Activated T-cell treated with anti-CD3 and anti-CD28 coated beads, Interleukin-2, amount 50 U/mL, for 48 hours (primary cell): ENCODE measurements around the gene FBXO31.
"Not testable (repeated sequence)": the region's sequence is repeated elsewhere in the genome, so short reads cannot be mapped to it uniquely, and the experiment has no call there.

Experiments used
- DNase-seq, 2 experiments: peaks; one replicate each; pipeline ENCODE4 v3.0.0-alpha.2; 2020

Gene FBXO31

DNA sequence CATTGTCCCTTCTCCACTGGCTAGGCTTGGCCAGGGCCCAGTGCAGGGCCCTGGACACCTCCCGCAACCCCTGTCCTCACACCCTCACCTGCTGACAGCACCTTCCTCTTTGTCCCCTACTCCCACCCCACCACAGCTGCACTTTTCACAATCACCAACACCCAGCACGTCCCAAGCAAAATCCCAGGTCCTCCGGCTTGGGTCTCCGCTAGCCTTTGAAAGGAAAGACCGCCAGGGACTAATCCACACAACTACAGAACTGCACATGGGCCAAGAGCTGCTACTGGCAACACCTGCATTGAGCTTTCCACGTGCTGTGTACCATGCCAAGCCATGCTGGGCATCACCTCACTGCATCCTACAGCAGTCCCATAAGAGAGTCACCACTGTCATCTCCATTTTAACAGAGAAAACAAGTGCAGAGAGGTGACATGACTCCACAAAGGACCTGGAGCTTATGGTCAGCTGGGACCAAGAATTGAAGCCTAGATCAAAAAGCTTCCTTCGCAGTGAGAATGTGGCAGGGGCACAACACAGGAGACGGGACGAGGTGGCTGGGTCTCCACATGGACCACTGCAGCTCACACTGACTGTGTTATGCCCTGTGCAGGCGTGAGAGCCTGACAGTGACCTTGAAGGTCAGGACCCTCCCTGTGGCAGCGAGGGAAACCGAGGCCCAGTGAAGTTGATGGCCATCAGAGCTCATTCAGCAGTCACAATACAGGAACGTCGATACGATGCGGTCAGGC is 22.5 kb downstream of the FBXO31 start:
- no peak for DNase-seq

DNA sequence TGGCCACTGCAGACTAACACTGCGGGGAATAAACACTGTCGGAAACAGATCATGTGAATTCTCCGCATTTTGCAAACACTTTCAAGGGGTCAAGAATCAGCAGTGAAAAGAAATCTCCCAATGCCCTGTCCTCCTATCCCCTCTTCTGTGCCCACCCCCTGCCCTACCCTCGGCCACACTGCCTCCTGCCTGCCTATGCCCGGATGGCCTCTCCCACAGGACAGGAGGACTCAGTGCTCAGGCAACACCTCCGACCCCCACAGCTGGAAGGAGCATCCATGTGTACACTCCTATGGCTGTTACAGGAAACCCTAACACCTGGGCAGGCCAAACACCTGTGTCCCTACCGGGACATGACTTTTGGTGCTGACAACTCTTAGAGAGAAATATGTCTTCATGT is 24.5 kb downstream of the FBXO31 start:
- DNase-seq = no peak

DNA sequence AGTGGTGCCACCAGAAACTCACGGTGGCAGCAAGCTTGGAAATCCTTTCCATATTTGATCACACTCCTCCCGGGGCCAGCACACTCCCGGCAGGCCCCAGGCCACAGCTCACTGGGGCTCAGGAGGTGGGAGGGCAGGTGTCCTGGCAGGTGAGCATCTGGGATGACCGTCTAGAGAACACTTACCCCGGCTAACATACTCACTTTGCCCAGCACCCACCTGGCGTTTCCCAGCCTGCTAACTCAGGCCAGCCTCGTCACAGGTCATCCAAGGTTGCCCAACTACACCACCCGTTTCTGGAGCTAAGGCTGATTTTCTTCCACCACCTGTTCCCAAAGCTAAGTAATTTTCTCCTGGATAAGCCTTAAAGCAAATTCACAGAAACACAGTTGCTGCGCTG is 24.9 kb downstream of the FBXO31 start:
- DNase-seq = no peak

DNA sequence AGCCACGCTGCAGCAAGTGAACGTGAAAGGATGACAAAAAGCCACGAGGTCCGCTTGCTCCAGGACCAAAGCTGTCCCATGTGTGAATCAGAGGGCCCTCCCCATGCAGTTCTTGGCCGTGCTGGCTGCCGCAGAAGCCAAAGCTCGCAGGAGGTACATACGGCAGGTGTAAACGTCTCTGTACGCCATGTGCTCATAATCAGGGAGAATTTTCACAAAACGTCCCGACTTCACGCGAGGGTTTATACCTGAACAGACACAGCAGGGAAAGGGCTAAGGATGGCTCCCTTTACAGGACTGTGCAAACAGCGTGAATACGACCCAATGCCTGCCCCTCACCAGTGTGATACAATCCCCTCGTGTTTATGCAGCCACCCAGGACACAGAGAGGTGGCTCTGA is 25.3 kb downstream of the FBXO31 start:
- no peak for DNase-seq

DNA sequence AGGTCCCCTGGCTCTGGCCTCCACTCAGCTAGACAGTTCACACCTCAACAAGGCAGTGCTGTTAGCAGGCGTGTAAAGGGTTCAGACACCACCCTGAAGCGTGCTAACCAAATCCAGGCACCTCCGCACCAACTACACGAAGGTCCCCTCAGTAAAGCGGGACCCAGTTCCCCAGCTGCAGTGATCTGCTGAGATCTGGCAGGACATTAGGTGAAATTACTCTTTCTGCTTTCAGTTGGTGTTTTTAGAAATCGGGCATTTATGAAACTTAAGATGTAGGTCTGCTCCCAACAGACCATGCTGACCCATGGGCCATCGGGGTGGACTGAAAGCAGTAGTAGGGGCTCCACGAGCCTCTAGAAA is 27.1 kb downstream of the FBXO31 start:
- DNase-seq = no peak

DNA sequence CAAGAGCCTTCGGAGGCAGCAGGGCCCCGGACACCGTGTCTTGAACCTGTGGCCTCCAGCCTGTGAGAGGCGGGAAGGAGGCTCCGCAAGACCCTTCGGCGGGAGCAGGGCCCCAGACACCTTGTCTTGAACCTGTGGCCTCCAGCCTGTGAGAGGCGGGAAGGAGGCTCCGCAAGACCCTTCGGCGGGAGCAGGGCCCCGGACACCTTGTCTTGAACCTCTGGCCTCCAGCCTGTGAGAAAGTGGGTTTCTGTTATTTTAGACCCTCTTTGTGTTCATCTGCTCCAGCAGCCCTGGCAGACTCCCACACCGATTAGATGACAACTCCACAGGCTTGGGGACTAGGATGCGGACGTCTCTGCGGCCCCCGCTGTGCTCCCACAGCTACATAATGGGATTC is 30.0 kb downstream of the FBXO31 start:
- no peak for DNase-seq

DNA sequence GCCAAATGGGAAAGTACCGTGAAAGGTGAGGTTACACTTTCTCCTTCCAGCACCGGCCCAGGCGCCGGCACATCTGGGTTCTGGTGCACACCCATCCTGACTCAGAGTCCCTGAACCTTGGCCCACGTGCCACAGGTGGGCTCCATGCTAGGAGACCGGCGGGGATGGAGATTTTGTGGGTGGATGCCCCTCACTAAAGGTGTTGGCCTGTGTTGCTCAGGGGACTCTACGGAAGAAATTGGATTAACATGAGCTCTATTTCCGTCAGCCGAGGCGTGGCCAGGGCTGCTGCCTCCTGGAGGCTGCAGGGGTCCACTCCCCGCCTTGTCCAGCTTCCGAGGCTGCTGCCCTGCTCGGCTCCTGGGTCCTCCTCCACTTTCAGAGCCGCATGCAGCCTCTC is 30.8 kb downstream of the FBXO31 start:
- DNase-seq = no peak

DNA sequence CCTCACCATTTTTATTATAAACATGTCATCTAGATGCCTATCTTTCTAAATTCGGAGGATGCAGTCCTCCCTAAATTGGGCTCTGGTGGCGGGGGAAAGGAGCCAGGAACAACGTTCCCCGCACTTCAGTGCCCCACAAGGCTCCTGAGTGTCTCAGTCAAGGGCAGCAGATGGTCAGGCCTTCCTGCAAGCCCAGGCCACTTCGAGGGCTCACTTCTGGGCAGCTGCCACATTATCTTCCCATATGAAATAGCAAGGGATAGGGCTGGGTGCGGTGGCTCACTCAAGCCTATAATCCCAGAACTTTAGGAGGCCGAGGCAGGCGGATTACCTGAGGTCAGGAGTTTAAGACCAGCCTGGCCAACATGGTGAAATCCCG is 32.3 kb downstream of the FBXO31 start:
- no peak for DNase-seq

DNA sequence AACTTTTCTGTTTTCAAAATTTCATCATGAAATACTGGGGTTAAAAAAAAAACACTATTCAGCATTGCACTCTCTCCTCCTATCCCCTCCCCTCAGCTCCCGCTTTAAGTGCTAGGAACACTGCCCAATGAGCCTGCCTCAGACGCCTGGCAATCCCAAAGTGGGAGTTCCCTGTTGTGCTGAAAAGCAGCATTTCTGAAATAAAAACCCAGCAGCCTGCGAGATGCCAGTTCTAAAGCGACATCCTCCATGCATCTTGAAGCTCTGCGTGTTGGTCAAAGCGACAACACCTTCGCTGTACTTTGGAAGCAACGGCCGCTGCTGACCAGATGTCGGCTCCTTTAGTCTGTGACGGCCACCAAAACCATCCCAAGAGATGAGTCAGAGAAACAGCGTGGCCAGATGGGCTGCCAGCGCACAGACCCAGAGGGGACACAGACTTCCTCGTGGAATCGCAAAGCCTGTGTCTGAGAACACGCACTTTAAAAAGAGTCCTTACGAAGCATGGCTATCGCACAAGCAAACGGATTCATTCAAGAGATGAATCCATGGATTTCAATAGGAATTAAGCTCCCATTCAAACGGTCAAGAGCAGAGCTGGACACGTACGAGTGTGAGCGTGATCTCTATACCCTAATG is 32.8 kb downstream of the FBXO31 start:
- DNase-seq = no peak

DNA sequence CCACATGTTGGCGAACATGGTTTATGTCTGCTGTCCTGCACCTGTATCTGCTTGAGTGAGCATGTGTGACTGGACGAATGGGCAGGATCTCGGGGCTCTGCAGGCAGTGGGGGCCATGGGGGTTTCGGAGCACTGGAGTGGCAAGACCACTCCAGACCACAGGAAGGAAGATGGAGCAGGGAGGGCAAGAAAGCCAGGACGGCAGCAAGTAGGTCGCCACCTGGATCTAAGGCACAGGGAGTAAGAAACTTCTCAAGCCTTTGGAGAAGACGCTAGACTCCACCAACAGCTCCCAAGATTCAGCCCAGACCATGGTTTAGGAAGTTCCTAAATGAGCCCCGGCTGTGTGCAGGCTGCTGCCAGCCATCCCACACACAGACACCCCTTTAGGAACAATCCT is 33.5 kb downstream of the FBXO31 start:
- DNase-seq = no peak

DNA sequence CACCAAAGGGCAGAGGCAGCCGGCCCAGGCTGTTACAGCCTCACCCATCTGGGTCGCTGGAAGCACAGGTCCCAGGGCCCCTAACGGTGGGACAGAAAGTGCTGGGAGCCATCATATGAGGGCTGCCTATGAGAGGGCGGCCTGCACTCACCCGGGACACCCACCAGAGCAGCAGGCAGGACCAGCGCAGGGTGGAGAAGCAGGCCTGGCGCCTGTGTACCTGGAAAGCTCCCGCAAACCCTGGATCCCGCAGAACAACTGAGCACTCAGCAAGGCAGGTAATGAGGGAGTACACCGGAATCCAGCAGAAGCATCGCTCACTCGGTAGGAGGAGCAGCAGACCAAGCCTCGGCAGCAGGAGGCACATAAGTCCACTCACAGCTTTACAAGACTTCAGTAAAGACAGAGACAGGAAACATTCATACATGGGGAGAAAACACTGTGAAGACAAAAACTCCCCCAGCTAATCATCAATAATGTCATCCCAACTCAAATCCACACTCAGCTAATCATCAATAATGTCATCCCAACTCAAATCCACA is 34.9 kb downstream of the FBXO31 start:
- no peak for DNase-seq

DNA sequence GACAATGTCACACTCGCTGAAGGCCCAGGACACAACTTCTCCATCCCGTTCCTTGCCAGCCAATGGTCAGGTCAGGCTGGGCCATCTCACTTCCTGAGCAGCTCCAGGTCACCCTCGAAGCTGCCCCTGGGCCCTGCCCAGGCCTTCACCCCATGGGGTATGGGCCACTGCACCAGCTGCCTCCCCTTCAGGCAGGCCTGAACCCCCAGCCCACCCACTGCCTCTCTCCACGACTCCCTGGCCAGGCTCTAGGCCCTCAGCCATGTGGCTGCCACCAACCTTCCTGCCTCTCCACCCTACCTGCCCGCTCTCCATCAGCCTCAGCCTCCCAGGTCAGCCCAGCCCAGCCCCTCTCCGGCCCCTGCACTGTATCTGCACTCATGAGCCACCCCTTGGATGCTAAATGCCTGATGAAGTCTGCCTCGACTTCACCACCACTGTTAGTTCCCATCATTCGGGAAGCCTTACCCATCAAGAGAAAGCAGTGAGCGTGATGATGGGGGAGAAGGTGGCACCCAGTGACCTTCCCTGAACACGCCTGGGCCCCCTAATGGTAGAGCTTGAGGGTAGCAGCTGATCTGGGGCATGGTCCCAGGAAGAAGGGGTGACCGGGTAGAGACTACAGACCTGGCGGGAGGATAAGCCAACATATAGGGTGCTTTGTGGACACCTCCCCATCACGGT is 35.5 kb downstream of the FBXO31 start:
- no peak for DNase-seq

DNA sequence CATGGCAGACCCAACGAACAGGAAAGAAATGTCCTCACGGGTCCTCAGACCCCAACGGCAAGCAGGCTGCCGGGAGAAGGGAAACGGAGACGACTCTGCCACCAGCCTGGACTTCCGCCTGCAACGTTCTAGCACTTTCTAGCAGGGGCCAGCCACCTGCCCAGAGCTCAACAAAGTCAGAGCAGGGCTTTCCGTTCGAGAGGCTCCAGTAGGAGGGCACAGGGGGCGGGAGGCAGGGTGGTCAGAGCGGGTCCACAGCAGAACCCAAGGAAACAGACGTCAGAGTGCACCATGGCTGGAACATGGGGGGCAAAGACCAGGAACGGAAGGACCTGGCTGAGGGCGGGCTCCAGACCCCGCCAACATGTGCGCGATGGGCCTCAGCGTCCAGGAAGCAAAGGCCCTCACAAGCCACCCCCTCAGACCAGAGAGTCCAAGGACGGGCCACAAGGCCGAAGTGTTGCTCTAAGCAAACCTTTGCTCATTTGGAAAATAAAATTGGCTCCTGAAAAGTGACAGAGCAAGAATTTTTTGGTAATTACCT is 37.0 kb downstream of the FBXO31 start:
- no peak for DNase-seq

DNA sequence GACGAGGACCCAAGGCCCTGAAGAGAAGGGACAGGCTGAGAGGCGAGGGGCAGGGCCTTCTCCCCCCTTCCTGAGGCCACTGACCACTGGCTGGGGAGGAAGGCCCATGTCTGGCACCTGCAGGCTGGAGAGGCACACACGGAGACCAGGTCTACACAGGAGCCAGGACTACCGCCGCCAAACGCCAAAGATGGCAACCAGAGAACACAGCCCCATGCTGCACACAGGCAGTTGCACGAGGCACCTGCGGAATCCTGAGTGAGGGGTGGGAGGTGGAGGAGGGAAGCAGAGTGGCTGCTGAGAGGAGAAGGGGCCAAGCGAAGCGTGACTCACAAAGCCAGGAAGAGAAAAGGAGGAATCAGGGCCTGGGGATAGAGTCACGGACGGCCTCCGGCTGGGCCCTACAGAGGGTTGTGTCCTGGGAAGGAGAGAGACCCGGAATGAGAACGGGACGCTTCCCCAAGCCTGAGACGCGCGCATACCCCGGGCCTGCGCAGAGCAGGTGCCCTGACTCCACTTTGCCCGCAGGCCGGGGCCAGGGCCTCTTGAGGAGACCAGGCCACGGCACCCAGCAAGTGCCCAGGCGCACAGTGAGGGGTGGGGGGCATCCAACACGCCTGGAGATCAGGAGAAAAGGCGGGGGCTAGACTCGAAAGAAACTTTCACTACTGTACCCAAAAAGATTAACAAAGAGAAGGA is 37.7 kb downstream of the FBXO31 start:
- DNase-seq = no peak

DNA sequence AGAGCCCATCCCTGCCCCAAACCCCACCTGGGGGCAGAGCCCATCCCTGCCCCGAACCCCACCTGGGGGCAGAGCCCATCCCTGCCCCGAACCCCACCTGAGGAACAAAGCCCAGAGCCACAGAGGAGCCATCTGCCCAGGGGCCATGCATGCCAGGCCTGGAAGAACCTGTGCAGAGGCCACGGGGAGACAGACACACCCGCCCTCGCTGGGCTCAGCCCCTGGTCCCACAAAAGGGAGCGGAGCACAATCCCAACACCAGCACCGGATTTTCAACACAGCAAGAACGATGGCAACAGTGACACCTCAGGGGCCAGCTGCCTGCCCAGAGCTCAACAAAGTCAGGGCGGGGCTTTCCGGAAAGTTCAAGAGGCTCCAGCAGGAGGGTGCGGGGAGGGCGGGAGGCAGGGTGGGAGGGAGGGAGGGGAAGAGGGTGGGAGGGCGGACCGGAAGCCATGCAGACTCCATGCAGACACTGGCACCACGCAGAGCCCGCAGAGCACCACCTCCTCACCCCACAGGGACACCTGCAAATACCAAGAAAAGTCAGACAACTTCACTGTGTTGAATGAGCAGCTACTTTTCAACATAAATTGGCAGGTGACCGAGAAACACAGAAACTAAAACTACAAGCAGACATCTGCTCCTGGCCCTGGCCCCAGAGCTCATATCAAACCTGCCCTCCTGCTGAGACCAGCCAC is 38.5 kb downstream of the FBXO31 start:
- peak; percentile 40 to 58 for DNase-seq

DNA sequence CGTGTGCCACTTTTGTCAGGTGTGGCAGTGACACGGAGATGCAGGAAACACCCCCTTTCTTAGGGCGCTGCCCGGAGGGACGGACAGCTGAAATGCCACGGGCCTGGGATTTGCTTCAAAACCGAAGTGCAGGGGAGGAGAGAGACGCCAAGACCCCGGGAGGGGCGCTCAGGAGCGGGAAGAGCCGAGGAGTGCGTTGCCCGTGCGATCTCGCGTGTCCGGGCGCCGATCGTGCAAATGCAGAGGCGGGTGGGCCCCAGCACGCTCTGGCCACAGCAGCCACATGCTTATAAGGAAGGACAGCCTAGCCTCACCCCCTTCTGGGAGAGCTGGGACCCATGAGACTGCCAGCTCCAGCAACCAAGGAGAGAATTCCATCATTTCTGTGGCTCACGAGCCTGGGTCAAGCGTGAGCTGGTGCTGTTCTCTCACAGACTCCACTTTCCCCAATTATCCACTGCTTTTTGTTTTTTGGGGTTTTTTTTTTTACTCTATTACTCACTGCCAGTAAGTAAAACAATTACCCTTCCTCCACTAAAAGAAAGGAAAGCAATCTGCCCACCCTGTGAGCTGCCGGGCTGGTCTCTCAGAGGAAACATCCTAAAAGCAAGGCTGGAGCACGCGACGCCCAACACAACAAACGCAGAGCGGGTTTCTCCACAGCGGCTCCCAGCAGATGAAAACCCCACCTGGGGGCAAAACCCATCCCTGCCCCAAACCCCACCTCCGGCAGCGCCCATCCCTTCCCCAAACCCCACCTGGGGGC is 39.2 kb downstream of the FBXO31 start:
- no peak for DNase-seq

DNA sequence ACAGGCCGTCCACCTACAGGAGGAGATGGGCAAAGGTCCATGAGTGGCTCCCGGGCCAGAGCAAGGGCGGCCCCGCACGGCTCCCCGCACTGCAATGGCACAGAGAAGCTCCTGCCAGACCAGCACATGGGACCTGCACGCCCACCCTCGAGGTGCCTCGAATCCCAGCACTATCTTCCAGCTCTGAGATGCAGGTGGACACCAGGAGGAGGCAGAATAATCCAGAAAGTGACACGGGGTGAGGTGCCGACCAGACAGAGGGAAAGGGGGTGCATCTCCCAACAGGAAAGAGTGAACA is 39.9 kb downstream of the FBXO31 start:
- DNase-seq = no peak

DNA sequence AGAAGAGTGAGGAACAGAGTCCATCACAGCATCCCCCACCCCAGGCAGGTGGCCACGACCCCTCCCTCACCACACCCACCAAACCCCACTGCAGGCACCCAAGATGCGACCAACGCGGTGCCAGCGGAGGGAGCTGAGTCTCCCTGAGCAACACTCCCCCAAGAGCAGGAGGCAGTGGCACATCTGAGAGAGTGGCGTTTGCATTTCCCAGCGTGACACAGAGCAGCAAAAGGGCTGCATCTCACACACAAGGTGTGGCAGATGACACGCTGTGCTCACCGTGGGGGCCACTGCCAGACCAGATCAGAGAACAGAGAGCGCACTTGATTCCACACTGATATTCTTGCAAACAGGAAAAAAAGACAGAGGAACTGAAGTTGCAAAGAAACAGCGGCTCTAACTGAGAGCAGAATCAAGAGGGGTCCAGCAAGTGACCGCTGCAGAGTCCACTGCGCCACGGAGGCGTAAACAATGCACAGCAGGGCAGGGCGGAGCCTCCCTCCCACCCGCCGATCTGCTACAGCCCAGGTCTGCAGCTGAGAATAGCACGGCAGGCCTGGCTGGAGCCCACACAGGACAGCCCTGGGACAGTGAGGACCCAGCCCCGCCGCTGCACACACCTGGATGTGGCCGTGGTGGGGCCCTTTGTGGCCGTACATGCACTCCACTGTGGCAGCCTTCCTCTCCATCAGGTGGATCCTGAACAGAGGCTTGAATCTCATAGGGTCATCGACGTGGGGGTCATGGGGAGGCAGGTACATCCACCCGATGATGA is 40.4 kb downstream of the FBXO31 start:
- DNase-seq = no peak

DNA sequence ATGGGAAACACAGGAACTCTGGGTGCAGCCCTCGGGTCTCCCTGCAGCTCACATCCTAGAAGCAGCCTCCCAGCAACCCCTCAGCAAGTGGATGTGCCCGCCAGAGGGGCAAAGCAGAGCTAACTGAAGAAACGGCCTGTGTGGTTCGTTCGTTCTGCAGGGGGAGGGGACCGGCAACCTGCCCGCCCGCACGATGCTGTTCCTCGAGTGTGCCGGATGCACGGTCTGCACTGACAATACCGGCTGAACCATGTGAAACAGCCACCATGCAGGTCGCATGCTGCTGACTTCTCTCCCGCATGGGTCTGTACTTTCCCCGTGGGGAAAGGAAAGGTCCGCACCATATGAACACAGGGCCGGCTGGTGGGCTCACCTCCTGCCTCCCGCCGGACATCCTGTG is 41.1 kb downstream of the FBXO31 start:
- DNase-seq = no peak

DNA sequence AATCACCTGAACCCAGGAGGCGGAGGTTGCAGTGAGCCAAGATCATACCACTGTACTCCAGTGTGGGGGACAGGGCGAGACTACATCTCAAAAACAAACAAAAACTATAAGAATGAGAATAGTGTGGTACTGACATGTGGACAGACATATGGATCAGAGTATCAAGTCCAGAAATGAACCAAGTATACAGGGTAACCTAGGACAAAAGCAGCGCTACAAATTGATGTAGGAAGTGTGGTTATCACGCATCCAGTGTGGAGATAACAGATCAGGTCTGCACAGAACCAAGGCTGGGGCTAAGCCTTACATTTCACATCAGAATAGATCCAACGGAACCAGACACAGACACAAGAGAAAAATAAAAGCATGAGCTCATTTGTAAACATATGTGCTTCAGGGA is 43.4 kb downstream of the FBXO31 start:
- no peak for DNase-seq

DNA sequence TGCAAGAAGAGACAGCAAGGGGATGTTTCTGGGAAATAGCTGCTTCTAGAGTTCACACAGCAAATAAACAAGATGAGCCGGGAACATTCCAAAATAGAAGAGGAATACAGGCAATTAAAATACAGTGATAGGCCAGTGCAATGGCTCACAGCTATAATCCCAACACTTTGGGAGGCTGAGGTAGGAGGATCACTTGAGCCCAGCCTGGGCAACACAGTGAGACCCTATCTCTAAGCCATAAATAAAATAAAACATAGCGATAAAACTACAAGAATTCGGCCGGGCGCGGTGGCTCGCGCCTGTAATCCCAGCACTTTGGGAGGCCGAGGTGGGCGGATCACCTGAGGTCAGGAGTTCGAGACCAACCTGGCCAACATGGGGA is 43.9 kb downstream of the FBXO31 start:
- not testable (repeated sequence) for DNase-seq
